GM18498 (cell line): ENCODE data around the gene TSEN54.
A peak's percentile ranks its signal among the peaks of the same experiment; 100 is the strongest.

Source experiments
- ATAC-seq: cut with Tn5 transposase; IDR thresholded peaks from one replicate; pipeline ENCODE4 v1.9.1; 2021; ENCODE audit warnings: mild to moderate bottlenecking, moderate library complexity; ENCODE audit not compliant: unreplicated experiment

Gene TSEN54

DNA sequence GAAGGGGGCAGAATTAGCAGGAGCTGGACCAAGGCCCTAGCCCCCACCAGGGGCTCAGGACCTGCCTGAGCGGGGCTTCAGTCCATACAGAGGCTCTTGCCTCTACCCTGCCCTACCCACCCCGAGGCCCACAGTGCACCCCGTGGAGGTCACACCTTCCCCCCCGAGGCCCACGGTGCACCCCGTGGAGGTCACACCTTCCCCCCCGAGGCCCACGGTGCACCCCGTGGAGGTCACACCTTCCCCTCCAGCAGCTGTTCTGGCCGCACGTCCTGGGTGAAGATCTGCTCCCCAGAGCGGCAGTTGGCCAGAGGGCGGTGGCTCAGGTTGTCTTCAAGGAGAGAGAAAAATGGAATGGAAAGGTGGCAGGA lies 12.4 kb upstream of the TSEN54 start:
- ATAC-seq: no peak

DNA sequence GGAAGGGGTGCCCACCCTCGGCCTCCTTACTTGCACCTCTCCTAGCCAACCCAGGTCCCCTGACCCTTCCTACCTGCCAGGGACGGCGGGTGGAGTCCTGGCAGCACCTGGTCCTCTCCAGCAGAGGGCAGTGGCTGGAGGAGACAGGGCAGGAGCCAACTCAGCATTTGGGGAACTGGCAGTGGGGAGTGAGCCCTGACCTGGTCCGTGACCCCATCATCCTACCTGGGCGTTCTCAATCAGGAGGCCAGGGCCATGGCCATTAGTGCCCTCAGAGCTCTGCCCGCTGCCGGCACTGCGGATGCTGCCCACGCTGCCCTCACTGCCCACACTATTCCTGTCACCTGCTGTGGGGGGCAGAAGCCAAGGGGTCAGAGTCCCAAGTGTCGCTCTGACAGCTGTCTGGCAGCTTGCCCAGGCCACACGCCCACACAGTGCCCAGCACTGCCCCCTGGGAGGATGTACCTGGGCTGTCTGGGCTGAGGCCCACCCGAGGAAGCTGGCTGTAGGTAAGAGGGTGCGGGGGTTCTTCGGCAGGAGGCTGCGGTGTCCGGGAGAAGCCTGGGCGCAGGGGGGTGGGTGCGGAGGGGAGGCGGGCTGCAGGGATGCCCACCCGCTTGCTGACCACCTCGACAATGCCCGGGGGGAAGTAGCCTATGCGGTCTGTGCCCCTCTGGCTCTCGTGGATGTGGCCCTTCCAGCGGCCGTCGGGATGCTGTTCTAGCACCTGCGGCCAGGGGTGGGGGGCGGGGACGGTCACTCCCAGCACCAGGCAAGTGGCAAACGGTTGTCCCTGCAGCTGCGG lies 11.8 kb upstream of the TSEN54 start:
- ATAC-seq: no peak

DNA sequence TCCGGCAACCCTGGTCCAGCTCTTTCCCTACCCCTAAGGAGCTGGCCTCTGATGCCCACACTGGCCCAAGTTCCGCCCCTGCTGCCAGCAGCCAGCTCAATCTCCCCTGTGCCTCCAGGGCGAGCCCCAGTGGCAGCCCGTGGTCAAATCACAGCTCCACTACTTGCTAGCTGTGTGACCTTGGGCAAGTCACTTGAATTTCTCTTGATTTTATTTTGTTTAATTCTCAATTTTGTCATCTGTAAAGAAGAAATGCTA lies 11.2 kb upstream of the TSEN54 start:
- ATAC-seq: no peak

DNA sequence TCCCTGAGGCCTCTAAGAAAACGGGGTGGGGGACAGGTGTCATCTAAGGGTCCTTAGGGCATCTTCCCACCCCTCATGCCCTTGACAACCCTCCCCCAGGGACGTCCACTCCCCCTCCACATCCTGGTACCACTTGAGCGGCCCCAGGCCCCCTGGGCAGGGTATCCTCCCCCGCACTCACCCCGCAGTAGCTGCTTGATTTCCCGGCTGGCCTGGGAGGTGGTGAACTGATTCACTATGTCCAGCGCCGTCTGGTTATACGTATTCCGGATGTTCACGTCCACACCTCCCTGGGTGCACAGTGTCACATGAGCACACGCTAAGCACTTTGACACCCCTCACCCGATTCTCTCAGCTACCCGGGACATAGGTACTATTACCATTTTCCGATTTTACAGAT lies 10.7 kb upstream of the TSEN54 start:
- no peak for ATAC-seq

DNA sequence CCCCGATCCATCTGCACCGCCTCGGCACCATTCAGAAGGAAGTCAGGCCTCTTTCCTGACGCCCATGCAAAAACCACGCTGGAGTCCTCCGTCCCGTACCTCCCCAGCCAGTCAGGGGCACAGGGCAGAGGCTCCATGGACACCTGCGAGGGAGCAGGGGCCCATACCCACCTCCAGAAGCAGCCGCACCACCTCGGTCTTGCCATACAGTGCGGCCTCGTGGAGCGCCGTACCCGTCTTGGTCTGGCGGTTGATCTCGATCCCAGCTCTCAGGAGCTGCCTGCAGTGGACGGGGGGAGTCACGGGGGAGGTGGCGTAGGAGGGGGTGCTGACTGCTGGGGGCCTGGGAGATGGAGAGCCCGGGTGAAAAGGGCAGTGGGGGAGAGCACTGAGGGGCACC lies 10.2 kb upstream of the TSEN54 start:
- ATAC-seq: no peak

DNA sequence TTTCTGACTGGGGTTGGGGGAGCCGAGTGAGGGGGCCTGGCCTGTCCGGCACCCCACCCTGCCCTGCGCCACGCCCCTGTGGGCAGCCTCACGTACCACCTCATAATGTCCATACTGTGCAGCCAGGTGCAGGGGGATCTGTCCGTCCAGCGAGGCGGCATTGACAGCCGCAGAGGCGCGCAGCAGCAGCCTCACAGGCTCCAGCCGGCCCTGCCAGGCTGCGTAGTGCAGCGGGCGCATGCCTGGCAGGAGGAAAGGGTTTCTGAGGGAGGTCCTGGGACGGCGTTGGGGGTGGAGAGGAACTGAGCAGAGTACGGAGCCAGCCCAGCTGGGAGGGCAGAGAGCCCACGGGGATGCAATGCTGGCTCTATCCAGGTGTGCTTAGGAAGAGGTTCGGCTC lies 9.4 kb upstream of the TSEN54 start:
- no peak for ATAC-seq

DNA sequence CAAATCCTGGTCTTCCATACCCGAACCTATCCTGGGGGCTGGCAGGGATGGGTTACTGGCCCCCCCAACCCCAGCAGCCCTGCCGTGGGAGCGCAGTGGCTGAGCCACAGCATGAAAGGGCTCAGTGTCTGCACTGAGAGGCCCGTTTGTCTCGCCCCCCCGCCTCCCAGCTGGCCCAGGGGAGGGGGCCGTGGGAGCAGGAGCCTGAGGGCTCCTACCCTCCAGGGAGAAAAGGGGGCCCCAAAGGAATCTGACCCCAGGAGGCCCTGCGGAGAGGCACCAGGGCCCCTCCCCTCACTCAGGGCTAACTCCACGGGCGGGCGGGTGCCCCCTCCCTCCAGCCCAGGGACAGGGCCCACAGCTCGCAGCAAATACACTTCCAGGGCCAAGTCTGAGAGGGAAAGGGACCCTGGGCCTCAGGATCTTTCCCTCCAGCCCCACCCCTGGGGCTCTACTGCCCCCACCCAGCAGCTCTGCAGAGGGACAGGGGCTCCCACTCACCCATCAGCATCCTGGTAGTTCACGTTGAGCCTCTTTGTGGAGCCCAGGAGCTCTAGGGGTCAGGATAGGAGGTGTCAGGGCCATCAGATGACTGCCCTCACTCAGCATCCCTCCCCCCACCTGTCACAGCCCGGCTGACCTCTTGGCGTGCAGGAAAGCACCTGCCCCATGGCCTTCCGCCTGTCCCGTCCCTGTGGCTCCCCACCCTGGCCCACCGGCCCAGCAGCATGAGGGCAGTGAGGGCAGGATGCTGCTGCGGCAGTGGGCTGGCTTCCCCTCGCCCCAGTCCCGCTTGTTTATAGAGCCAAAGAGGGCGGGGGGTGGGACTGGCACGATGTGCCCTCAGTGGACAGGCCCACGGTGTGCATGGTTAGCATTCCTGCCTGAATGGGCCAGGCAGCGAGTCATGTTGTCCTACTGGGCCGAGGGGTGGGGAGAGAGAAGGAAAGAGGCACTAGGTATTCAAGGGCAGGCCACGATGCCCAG lies 8.3 kb upstream of the TSEN54 start:
- ATAC-seq: no peak

DNA sequence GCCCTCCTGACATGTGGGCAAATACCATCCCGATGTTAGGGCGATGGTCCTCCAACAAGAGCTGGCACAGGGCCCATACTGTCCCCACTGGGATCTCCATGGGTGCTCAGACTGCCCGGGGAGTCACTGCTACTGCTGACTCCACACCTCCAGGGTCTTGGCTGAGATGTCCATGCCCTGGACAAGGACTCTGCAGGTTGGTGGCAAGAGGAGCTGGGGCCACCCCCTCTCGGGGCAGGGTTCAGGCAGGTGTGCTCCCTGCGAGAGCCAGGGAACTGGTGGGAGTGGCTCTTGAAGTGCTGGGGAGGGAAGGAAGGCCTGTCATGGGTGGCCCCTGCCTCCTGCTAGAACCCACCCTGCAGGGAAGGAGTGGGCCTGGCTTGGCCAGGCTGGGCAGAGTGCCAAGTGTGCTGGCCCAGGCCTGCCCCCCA lies 7.4 kb upstream of the TSEN54 start:
- no peak for ATAC-seq

DNA sequence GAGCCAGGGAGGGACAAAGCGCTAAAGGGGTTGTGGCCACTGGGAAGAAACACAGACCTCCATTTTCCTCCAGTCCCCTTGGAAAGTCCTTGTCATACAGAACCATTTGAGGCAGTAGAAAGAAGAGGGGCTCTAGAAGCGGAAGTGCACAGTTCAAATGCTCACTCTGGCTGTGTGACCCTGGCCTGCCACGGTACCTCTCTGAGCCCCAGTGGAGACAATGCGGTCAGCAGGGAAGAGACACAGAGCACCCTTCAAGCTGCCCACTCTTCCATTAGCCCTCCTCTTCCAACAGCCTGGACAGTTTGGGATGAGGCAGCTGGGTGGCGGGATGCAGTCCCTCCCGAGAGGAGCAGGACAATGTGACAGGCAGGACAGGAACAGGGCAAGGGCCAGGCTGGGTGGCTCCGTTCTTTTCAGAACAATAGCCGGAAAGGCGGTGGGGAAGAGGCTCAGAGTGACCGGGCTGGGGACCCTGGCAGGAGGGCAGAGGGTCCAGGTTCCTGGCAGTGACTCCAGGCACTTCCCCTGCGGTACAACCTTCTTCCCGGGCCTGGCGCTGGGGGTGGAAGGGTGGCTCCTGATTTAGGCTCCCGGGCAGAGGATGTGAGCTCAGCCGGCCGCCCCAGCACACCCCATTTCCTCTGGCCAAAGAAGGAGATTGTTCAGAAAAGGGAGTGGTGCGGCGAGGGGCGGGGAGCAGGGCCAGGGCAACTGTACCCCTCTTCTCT lies 6.6 kb upstream of the TSEN54 start:
- ATAC-seq: no peak

DNA sequence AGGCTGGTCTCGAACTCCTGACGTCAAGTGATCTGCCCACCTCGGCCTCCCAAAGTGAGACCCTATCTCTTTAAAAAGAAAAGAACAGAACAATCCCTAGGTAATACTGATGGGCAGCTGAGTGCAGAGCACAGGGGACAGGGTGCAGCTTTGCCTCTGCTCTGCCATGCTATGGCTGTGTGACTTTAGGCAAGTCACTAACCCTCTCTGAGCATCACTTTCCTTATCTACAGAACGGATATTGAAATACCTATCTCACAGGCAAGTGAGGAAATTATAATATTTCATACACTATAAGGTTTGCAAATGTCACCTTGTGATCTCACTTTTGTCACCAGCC lies 5.1 kb upstream of the TSEN54 start:
- no peak for ATAC-seq

DNA sequence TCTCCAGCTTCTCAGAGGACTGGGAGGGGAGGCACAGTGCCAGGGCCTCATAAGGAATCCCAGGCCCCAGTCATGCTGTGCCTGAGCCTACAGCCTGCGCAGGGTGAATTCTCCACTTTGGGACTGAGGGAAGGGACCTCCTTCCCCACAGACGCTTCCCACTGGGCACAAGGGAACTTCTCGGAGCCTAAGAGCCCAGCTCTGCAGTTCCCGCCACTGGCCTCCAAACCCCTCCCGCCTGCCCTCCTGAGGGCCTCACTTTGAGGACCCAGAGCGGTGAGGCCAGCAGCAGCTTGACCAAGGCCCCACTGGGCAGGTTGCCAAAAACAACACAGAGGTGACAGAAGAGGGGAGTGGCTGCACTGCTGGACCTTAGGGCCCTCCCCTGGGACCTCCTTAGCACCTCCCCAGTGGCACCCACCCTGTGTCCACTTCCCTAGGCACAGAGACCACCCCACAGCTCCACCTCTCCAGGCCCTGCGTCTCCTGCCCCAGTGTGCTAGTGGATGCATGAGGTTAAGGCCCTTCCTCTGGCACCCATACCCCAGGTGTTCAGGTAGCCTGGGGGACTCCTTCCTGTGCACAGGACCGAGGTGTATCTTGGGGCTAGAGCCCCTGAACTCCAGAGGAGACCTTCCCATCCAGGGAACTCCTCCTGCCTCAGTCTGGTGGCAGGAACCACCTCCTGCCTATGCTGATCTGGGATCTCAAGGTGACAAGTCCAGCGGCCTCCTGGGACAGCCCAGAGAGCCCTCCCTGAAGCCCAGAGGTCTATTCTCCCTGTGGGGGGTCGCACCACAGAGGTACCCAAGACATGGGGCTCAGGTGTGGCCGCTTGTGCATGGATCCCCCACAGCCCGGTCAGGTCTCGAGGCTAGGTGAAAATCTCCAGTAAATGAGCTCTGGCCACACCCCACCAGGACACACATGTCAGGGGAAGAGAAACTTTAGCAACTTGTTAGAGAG lies 4.4 kb upstream of the TSEN54 start:
- ATAC-seq: no peak

DNA sequence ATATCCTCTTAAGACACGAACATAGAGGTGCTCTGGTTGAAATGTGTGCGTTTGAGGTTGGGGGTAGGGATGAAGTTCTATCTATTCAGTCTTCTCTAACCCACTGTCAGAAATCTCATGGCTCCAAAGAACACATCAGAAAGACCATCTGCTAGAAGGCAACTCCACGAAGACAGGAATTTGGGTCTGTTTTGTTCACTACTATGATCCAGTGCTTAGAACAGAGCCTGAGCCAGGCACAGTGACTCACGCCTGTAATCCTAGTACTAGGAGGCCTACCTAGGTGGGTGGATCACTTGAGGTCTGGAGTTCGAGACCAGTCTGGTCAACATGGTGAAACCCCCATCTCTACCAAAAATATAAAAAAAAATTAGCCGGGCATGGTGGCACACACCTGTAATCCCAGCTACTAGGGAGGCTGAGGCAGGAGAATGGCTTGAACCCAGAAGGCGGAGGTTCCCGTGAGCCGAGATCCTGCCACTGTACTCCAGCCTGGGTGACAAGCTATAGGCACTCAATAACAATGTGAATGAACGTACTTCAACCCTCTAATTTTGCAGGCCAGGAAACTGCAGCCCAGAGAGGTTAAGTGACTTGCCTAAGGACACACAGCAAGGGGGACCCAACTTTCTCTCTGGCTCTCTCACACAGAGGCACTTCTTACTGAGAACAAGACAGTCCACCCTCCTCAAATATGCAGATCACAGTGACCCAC lies 3.2 kb upstream of the TSEN54 start:
- no peak for ATAC-seq

DNA sequence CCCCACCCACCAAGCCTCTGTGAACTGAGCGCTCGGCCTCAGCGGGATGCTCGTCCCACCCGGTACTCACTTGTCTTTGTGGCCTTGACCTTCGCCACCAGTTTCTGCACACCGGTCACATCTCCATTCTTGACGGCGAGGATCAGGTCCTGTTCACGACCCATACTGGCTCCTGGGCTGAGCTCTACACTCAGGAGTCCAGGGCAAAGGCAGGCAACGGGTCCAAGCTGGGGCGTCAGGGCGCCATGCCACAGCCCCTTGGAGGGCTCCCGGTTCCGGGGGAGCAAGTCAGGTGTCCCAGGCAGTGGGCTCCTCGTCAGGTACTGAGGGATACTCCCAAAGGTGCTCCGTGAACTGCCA lies 2.7 kb upstream of the TSEN54 start:
- no peak for ATAC-seq

DNA sequence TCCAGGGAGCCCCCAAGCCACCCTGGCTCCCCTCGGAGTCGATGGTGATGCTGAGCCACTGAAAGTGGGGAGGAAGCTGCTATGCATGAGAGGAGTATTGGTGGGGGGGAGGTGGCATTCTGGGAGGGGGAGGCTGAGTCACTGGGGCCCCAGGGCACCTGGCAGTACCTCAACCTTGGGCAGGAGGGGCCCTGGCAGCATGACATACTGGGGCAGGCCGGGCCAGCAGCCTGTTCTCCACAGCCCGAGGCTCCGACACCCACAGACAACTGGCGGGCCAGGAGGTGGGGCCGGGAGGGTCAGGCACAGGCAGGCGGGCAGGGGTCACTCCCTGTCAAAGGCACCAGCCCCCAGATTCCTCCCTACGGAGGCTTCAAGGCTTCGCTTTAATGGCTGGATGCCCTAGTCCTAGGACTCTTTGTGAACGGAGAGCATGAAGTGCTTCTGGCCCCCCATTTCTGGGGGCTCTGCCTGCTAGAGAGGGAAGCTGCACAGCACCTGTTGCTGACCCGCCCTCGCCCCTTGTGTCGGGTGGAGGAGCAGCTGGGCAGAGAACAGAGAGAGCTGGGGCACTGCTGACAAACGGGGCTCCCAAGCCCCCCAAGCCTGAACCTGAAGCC lies 1.9 kb upstream of the TSEN54 start:
- no peak for ATAC-seq

DNA sequence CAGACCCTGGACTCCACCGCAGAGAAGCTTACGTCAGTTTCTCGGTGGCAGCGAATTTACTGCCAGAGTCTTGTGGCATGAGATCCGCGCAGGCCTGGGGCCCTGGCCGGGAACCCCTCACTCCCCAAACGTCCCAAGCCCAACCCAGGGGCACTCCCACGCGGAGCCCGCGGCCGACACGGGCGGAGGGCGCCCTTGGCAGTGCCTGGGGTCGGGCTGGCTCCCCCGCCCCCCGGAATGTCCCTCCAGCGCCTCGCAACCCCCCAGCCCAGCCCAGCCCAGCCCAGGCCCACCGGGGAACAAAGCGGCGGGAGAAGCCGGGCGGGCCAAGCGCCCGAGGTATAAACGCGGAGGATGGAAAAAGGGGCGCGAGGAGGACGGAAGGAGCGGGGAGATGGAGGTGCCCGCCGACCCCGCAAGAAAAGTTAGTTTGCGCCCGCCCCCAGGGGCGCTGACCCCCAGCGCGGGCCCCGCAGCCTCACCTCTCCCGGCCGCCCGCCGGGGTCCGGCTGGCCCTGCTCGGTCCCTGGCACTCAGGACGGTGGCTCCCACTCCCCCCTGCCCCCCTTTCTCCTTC lies 1.3 kb upstream of the TSEN54 start:
- peak; percentile 0 for ATAC-seq

DNA sequence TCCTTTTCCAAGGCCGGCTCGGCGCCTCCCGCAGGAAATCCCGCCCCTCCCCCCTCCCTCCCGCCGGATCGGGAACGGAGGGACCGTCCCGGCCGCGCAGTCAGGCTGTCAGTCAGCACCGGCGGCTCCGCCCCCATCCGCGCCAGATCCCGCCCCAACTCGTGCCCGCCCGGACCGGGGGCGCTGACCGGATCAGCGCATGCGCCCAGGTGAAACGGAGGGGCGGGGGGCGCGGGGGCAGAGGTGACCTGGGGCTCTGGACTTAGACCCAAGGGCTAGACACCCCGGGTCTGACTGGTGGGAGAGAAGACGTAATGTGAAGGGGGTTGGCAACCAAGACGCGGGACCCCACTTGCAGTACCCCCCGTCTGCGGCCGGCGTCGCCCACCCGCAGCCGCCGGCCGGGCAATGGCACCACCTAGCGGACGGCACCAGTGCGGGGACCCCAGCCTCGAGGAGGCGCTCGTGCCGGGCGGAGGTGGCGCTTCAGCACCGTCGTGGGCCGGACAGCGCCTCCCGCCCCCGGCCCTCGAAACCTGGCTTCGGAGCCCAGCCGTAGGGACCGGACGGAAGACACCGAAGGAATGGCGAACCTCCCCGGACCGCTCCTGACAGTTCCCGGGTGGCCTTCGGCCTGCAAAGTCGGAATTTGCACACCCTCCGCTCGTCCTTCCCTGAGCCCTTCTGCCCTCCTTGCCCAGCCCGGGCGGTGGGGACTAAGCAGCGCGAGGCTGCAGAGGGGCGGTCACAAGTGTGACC lies 653 bp upstream of the TSEN54 start, which contains the start of gene CASKIN2:
Gene CASKIN2 (minus strand): TSS at position 42 of the 759 bp plus-strand sequence. CDS start 1,733 bp downstream, outside the sequence.
- peak; percentile 56 for ATAC-seq

DNA sequence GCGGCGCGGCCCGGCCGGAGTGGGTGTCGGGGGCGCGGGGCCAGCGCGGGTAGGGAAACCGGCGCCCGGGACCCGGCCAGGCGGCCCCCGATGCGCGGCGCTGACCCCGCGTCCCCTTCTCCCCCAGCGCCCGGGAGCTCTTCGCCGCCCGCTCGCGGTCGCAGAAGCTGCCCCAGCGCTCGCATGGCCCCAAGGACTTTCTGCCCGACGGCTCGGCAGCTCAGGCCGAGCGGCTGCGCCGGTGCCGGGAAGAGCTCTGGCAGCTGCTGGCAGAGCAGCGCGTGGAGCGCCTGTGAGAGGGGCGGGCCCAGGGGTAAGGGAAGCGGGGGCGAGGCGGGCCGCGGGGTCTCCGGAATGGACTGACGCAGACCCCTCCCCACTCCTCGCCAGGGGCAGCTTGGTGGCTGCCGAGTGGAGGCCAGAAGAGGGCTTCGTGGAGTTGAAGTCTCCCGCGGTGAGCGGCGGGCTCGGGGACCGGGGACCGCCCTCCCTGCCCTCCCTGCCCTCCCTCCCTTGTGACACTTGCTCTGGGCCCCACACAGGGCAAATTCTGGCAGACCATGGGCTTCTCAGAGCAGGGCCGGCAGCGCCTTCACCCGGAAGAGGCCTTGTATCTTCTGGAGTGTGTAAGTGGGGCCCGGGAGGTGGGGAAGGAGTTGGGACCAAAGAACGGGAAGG lies 430 bp downstream of the TSEN54 start:
- peak; percentile 17 for ATAC-seq
